WI38 (cell line): ENCODE results near the gene RANGAP1.
"Not testable (repeated sequence)": the region's sequence is repeated elsewhere in the genome, so short reads cannot be mapped to it uniquely, and the experiment has no call there.

Source experiments
- H3K4me3 ChIP-seq: 2 replicates; pipeline ENCODE4 v1.5.1; 2011; ENCODE audit warnings: low read depth, mild to moderate bottlenecking, control low read depth, low read length
- CTCF ChIP-seq: IDR thresholded peaks from 2 replicates; pipeline ENCODE4 v1.5.1; 2012; ENCODE audit warnings: low read depth, mild to moderate bottlenecking, control low read depth, low read length

Gene RANGAP1

GRCh38 chr22:41267958-41268357 lies 18.0 kb downstream of the RANGAP1 start:
- no peak overlapping the region for H3K4me3 ChIP-seq
- TF ChIP-seq CTCF = no peak

- H3K4me3 ChIP-seq = no peak overlapping the region
- no peak for TF ChIP-seq CTCF
Measured at GRCh38 chr22:41264408-41264941, 21.5 kb downstream of the RANGAP1 start.

GRCh38 chr22:41263704-41264103 lies 22.3 kb downstream of the RANGAP1 start:
- no peak overlapping the region for H3K4me3 ChIP-seq
- no peak for TF ChIP-seq CTCF

GRCh38 chr22:41262250-41262765 lies 23.7 kb downstream of the RANGAP1 start:
- H3K4me3 ChIP-seq = no peak overlapping the region
- no peak for TF ChIP-seq CTCF

- no peak overlapping the region for H3K4me3 ChIP-seq
- TF ChIP-seq CTCF = no peak
Measured at GRCh38 chr22:41261541-41262249, 24.3 kb downstream of the RANGAP1 start.

- TF ChIP-seq CTCF = no peak
- no peak overlapping the region for H3K4me3 ChIP-seq
Measured at GRCh38 chr22:41260871-41261270, 25.1 kb downstream of the RANGAP1 start.

- not testable (repeated sequence) for H3K4me3 ChIP-seq
Measured at GRCh38 chr22:41259756-41260155, 26.2 kb downstream of the RANGAP1 start.

- no peak for TF ChIP-seq CTCF
- H3K4me3 ChIP-seq = no peak overlapping the region
Measured at GRCh38 chr22:41257696-41258095, 28.3 kb downstream of the RANGAP1 start.
